HG02885 (cell line): ENCODE results near the gene SCAANT1.

Source experiments
- ATAC-seq: cut with Tn5 transposase; IDR thresholded peaks from one replicate; pipeline ENCODE4 v1.9.1; 2021; ENCODE audit warnings: mild to moderate bottlenecking; ENCODE audit not compliant: unreplicated experiment, poor library complexity

Gene SCAANT1

DNA sequence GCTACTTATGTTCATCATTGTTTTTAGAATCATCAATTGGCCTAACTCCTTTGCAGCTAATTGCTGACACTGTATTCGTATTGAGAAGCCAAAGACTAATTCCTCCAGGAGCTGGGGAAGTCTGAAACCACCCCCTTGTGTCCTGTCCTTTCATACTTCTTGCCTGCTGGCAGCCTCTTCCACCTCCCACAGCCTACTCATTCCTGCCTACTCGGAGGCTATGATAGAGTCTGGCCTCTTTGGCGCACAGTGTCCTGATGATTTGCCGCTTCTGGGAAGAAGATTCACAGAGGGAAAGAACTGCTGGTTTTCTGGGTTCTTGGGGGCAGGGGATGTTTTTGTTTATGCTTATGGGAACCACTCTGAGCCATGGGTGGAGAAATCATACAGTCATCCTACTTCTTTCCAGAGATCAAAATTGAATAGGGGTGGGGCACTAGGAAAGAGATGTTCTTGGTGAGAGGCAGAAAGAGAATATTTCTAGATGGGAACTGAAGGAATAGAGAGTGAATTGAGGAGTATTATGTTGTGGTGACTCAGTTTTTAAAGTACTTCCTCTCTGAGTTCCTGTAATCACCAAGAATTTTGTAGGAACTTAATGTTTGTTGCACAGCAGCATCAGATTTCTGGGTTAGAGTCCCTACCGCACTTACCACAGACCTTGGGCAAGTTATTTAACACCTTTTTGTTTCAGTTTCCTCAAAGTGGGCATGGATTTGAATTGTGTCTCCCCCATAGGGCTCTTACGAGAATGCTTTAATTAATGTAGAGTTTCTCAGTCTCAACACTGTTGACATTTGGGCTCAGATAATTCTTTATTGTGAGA is 22.1 kb upstream of the SCAANT1 start:
- no peak for ATAC-seq

DNA sequence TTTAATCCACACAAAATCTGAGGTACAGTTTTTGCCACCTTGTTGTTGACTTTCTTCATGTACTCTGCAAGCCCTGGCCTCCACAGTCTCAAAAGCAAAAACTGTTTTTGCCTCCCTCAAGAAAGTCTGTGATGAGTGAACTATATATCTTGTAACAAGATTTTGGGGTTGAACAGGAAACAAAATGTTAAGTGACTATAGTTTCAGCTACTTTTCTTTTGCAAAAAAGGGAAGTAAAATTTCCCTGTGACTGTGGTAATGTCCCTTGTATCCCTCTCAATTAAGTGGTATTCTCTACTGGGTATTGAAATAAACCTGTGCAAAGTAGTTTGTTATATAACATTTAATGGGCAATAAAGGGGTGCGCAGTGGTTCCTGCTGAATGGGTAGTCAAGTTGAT is 21.3 kb upstream of the SCAANT1 start:
- peak; percentile 67 for ATAC-seq

DNA sequence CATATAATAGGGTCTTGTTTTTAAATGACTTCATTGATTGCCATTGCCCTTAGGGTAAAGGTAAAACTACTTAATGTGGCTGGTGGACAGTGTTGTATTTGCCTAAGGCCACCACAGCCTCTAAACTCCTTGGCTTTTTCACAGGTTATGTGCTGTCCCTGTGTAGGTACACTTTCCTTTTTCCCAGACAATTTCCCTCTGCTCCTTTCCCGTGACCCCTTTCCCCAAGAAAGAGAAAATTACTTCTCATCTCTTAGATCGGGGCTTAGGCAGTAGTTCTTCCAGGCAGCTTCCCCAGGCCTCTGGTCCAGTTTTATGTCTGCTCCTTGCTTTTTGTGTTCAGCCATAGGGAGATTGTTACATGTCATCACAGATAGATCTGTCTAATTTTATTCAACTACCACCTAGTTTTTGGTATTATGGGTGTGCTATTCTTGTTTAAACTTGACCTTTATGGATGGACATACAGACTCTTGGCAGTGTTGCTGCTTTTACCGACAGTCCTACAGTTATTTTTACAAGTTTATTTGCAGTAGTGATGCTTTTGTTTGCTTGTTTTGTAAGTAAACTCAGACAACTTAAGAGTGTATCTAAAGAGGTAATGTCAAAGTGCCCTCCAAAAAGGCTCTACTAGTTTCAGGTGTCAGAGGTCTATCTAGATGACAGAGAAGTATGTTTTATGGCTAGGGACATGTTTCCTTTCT is 20.5 kb upstream of the SCAANT1 start:
- no peak for ATAC-seq

DNA sequence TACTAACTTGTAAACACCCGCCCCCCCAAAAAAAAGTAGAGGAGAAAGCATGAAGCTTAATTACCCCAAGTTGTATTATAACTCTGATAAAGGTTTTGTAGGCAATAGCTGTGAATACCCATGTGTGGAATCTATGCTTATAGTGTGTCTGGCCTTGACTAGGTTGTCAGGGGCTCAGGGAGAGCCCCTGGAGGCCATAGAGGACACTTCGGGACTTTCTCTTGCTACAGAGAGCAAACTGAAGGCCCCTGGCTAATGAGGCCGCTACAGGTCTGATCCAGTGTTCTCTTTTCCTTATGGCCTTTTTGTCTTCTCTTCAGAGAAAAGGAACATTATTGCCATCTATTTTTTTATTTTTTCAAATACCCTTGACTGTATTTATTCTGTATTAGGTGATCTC is 19.1 kb upstream of the SCAANT1 start:
- ATAC-seq = no peak

DNA sequence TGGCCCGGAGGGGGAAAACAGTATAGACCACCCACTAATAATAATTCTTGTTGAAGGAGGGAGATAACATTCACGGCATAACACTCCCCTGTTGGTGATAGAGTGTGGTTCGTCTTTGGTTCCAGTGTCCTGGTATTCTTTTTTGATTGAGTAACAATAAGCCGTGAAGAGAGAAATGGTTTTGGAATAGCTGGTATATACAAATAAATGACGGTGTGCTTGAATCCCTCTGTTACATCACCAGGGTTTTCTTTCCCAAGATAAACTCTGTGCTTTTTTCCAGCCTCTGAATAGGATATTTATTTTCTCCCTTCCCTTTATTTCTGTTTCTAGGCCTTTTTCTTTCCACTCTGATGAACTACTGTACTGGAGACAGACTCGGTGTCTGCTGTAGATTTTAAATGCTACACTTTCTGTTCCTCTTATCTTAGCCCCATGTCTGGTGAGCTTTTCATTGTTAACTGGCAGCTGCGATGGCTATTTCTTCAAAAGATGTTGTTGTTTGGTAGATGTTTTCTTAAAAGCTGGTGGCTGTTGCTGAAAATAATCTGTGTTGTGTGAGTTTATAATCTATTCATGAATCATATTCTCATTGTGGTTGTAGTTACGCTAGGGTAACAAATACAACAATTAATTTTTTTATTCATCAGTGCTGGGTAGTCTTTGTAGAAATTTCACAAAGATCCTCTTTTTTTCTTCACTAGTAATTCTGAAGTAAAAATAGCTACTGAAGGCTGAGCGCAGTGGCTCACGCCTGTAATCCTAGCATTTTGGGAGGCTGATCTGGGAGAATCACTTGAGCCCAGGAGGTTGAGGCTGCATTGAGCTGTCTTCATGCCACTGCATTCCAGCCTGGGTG is 15.5 kb upstream of the SCAANT1 start:
- ATAC-seq = peak; percentile 87

DNA sequence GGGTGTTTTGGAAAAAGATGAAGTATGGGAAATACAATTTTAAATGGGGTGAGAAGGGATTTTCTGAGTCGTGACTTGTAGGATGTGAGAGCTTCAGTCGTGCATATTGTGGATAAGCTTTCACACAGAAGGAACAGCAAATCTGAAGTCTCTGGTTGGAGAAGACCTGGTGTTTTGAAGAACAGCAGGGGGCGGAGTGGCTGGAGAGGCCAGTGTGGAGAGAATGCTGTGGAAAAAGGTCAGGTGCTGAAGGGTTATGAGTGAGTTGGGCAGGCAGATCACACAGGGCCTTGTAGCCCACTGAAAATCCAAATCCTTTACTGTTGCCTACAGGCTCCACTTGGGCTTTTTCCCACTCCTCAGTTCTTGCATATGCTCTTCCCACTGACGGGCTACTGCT is 14.1 kb upstream of the SCAANT1 start:
- ATAC-seq = no peak

DNA sequence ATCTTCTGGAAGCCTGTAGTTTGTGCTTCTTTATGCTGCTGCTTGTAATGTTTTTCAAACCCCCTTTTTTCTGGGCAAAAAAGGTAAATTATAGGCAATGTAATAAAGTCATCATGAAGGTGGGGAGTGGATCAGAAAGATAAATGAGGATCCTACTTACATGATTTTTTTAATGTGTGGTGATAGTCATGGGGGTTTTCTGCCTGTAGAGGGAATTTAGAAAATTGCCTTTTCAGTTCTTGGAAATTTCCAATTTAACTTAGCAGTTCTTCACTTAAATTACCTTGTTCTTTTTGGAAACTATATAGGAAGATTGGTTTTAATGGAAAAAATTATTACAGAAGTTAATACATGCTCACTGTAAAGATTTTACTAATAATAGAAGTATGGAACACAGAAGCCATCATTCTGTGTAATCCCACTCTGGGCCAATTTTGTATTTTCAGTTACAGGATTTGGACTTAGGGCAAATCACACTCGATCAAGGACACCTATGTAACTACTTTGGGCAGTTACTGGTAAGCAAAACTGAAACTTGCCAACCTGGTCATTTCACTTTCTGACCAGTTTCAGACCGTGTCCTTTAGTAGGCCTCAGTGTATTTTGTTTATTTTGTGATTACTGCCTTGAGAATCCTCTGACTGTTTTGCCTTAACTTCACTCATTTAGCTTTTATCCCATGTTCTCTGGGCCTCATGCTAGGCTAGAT is 10.5 kb upstream of the SCAANT1 start:
- ATAC-seq = no peak

DNA sequence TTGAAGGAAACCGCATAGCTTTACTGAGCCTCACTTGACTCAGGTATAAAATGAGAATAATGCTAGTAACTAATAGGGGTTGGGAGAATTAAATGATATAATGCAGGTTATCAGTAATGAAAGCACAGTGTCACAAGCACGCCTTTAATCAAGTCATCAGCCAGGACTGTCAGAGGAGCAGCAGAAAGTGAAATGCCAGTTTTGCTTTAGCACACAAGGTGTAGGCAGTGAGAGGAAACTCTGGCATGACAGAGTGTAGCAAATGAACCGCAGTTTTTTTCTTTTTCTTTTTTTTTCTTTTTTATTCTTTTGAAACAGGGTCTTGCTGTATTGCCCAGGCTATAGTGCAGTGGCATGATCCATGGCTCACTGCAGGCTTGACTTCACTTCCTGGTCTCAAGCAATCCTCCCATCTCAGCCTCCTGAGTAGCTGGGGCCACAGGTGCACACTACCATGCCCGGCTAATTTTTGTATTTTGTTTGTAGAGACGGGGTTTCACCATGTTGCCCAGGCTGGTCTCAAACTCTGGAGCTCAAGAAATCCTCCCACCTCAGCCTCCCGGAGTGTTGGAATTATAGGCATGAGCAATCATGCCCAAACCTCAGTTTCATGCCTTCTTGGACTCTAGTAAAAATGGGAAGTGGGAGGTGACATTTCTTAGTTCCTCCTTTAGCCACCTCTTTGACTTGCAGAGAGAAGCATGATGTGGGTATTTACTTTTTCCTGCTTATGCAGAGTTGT is 9.7 kb upstream of the SCAANT1 start:
- peak; percentile 87 for ATAC-seq

DNA sequence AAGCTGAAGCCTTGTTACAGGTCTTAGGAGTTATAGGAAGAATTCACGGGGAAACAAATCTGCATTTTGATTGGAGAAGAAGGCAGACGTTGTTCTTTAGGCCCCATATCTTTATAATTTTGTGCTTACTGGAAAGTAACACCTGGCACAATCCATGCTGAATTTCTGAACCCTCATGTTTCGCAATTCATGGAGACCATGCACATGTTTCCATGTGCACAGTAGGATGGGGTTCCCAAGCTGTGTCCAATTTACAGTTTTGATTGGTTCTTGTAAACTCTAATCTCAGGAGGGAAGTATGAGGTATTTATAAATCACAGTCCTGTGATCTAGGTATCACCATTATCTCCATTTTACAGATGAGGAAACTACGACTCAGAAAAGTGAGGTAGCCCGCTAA is 7.8 kb upstream of the SCAANT1 start:
- no peak for ATAC-seq

DNA sequence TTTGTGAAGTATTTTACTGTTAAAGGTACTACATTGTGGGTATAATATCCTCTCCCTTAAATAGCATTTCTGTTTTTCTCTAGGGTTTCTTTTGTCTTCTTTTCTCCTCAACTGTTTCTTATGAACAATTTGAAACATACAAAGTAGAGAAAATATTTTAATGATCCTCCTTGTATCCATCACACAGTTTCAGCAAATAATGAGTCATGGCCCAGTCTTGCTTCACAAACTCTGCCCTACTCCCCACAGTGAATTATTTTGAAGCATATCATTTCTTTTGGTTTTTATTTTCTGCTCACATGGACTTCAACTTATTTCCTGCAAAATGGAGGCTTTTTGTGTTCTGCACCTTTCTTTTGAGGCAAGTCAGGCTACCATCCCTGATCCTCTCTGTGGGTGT is 6.1 kb upstream of the SCAANT1 start:
- no peak for ATAC-seq

DNA sequence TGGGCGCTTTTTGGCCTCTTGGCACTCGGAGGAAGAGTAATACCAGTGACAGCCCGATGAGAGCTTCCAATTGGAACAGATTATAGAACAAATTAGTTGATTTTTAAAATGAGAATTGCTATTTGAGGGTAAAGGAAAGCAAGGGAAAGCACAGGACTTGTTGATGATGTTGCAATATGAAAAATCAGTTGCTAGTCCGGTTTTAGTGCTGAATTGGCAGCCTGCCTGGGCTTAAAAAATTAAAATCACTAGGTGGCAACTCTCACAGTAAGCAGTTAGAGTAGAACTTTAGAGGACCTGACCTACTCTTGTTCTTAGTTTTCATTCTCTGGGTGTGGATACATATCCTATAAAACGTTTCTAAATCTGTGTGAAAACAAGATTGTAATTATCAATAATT is 2.1 kb upstream of the SCAANT1 start:
- no peak for ATAC-seq

DNA sequence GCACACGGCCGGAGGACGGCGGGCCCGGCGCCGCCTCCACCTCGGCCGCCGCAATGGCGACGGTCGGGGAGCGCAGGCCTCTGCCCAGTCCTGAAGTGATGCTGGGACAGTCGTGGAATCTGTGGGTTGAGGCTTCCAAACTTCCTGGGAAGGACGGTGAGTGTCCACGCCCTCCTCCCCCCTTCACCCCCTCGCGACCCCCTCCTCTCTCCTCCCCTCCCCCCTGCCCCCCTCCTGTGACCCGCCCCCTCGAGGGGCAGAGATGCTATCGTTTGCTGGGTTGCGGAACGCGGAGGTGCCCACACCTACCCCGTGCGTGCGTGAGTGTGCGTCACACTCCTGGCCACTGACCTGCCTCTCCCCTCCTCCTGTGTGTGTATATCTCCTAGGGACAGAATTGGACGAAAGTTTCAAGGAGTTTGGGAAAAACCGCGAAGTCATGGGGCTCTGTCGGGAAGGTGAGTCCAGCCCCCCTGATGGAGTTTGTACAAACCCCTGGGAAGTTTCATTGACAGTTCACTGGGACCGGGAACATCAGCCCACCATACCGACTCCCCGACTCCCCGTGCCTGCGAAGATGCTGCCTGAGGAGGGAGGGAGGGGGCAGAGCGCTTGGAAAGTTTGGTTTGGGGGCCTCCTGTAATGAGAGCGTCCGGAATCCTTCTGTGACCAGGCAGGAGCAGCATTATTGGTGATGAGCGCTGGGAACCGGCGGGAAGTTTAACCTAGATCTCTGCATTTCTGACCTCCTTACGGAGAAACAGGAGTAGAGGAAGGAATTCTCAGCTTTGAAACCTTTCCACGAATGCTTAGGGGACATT is 795 bp upstream of the SCAANT1 start:
- peak; percentile 21 for ATAC-seq

DNA sequence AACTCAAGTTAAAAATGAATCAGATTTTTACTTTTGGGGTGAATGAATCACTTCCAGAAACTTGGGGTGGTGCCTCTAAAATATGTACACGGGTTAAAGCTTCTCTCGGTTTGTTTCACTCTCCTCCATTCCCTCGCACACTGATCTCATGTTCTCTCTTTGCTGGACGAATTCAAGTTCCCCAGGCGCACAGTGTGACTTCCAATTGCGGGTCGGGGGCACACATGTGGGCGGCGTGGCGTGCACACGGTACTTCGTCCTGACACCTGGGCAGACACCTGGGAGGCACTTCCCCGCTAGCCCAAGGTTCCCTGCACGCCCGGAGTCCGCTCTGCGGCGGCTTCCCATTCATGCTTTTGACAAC is 692 bp downstream of the SCAANT1 start:
- no peak for ATAC-seq

DNA sequence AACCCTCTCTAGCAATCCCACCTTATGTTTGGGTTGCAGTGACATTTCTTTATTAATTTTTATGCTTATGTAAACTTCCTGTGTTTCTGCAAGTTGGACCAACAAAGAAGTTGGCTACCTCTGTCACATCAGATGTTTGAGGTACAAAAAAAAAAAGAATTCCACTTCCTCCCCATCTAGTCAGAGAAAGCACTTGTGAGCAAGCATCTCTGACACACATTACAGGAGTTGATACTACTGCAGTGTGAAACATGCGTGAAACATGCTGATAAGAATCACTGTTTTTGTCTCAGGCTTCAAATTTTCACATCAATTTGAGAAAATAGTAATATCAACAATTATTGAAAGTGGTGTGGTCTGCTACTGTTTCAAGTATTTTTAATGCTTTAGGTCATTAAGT is 1.3 kb downstream of the SCAANT1 start:
- ATAC-seq = no peak

DNA sequence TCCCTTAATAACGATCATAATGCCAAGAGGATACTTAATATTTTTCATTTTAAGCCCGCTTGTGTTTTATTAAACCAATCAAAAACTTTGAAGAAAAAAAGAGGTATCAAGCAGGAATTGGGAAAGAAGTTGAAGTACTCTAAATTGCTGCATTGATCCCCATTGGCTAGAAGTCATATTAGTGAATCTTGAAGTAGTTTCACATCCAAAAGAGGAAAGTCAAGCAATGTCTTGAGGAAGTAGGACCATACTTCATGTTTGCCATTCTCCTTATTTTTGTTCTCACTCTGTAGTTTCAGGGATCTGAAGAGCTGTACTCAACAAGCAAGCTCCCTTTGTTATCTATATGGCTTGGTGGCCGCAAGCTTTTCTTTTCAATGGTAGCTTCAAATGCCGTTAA is 2.2 kb downstream of the SCAANT1 start:
- ATAC-seq = no peak

DNA sequence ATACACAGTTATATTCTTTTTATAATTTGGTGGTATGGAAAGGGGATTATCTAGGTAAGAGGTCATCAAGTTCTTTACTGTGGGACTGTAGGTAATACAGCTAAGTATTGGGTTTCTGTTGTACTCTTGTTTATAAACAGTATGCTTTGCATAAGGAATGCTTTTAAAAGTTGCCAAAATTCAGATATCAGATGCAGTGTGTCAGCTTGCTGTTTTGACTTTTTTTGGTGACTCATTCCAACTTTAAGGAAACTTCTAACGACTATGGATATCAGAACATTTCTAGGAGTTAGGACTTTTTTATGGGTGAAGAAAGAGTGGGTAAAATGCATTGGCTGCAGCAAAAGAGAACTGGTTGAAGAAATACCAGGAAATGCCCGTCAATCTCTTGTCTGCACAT is 2.8 kb downstream of the SCAANT1 start:
- no peak for ATAC-seq

DNA sequence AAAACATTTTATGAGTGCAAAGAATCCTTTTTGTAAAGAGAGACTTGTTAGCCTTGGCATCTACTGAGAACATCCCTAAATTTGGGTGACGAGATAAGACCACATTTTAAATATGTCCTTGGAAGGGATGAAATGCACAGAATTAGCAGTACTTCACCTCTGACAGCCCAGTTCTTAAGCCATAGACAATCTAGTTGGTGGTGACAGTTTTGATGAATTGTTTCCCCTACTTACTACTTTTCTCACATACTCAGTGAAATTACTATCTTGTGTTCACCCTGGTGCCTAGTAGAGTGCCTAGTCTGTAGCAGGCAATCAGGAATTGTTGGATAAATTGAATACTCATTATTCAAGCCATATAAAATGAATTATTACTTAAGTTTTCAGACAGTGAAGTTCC is 3.4 kb downstream of the SCAANT1 start:
- ATAC-seq = no peak

DNA sequence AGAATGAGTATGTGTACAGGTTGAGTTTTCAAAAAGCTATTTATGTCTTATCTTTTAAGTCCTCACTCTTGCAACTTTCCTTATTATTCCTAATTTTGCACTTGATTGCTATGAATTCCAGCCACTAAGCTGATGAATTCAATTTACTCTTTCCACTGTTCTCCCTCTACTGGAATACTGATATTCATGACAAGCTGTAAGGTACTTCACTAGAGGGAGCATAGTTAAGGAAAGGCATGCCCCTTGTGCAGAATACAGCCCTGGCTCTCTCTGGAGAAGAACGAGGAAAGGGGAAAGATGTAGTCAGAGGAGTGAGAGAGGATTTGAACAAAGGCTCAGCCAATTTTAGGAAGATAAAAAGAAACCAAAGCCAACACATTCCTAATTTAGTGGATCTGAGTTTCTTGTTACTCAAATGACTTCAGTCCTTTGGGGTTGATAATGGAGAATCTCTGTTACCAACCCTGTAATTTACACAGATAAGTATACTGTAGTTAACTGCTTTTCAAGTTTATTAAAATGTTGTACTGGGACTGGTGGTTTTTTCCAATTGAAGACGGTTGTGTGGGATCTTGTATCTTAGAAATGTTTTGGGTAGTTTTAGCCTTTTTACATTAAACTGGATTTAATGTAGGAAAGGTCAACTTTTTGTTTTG is 4.0 kb downstream of the SCAANT1 start:
- ATAC-seq = no peak
